ENCODE measurements around the gene LDB1.
A peak's percentile ranks its signal among the peaks of the same experiment; 100 is the strongest.

LDB1 gene

GRCh38 chr10:102112210-102112817 is 7.9 kb downstream of the LDB1 start:
- no peak for DNase-seq

GRCh38 chr10:102111276-102111675 is 8.9 kb downstream of the LDB1 start:
- no peak for DNase-seq

GRCh38 chr10:102109166-102110116 is 10.7 kb downstream of the LDB1 start:
- no peak for DNase-seq

- no peak for DNase-seq
Measured at GRCh38 chr10:102106998-102107397, 13.2 kb downstream of the LDB1 start.

GRCh38 chr10:102102421-102102820 is 17.7 kb downstream of the LDB1 start:
- DNase-seq, result no peak

GRCh38 chr10:102101152-102101551 is 19.0 kb downstream of the LDB1 start:
- no peak for DNase-seq

GRCh38 chr10:102096449-102096848 is 23.7 kb downstream of the LDB1 start:
- DNase-seq, result no peak

GRCh38 chr10:102090772-102091171 is 29.4 kb downstream of the LDB1 start:
- DNase-seq, result no peak

GRCh38 chr10:102086196-102086595 is 34.0 kb downstream of the LDB1 start:
- no peak for DNase-seq

GRCh38 chr10:102085336-102085735 is 34.8 kb downstream of the LDB1 start:
- DNase-seq, result no peak

- DNase-seq, result no peak
Measured at GRCh38 chr10:102083541-102083940, 36.6 kb downstream of the LDB1 start.

- DNase-seq, result peak; percentile 9
Measured at GRCh38 chr10:102072673-102073527, 47.3 kb downstream of the LDB1 start.

- DNase-seq, result no peak
Measured at GRCh38 chr10:102069071-102069470, 51.1 kb downstream of the LDB1 start.

GRCh38 chr10:102068216-102068615 is 52.0 kb downstream of the LDB1 start:
- DNase-seq, result no peak

GRCh38 chr10:102067091-102067916 is 52.9 kb downstream of the LDB1 start:
- DNase-seq, result no peak

GRCh38 chr10:102066399-102067088 is 53.6 kb downstream of the LDB1 start:
- DNase-seq, result no peak

- DNase-seq, result no peak
Measured at GRCh38 chr10:102065561-102066398, 54.4 kb downstream of the LDB1 start.

- no peak for DNase-seq
Measured at GRCh38 chr10:102064868-102065560, 55.2 kb downstream of the LDB1 start, which contains the start of gene HPS6. Gene HPS6, plus strand, starts transcription at chr10:102065349. Its CDS starts 126 bp downstream, at chr10:102065475.

- DNase-seq, result no peak
Measured at GRCh38 chr10:102064503-102064867, 55.7 kb downstream of the LDB1 start.

GRCh38 chr10:102059987-102060386 is 60.2 kb downstream of the LDB1 start:
- DNase-seq, result no peak
